ENCODE measurements around the gene TAF6L. TPM values are rescaled to one million over a fixed set of nuclear protein-coding genes. Genes with fewer than 3 reads are reported as not detected.
A peak's percentile ranks its signal among the peaks of the same experiment; 100 is the strongest.

Gene TAF6L
- total and polyA plus RNA-seq, 8 donors: 4.6 to 35.0 (median 12.6) TPM

DNA sequence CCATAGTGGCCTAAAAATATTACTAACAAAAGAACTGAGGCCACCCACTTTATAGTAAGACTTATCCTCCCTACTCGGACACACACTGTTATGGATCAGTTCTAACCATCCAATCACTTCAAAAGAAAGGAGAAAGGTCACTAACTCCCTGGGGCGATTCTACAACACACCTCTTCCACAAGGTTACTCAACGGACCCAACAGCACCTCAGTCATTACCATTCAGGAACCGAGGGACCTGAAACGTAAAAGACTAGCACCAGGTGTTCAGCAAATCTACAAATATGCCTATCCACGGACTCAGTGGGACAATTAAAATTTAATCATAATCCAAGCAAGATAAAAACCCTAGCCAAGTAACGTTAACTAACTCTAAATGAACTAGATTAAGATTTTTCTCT is 45.5 kb upstream of the TAF6L start:
- intact Hi-C loops (cut with DNase I; ENCODE audit: low total_unique reads): no loop called here
- peak overlapping the region; percentile 88 to 99 (median 93) for H3K4me3 ChIP-seq
- no peaks in the 10 kb centered on the region for H3K9me3 ChIP-seq
- 0 to 2% (median 1%) methylated on average over 7 of the region's 7 CpGs for WGBS, 5 donors
- no peak for TF ChIP-seq EP300 (IDR thresholded peaks at IDR 0.05)
- TF ChIP-seq, protein P1, sequence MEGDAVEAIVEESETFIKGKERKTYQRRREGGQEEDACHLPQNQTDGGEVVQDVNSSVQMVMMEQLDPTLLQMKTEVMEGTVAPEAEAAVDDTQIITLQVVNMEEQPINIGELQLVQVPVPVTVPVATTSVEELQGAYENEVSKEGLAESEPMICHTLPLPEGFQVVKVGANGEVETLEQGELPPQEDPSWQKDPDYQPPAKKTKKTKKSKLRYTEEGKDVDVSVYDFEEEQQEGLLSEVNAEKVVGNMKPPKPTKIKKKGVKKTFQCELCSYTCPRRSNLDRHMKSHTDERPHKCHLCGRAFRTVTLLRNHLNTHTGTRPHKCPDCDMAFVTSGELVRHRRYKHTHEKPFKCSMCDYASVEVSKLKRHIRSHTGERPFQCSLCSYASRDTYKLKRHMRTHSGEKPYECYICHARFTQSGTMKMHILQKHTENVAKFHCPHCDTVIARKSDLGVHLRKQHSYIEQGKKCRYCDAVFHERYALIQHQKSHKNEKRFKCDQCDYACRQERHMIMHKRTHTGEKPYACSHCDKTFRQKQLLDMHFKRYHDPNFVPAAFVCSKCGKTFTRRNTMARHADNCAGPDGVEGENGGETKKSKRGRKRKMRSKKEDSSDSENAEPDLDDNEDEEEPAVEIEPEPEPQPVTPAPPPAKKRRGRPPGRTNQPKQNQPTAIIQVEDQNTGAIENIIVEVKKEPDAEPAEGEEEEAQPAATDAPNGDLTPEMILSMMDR (IDR thresholded peaks at IDR 0.05): no peak
- no peak for TF ChIP-seq POLR2AphosphoS5 (IDR thresholded peaks at IDR 0.05)
- TF ChIP-seq POLR2A (IDR thresholded peaks at IDR 0.05): no peak
- peaks cover 27 to 64% (median 50%) of the 10 kb centered on the region in 4 donors for H3K4me1 ChIP-seq
- H3K27me3 ChIP-seq: no peaks in the 10 kb centered on the region
- H3K27ac ChIP-seq: peak overlapping the region in 4 of 5 donors; percentile 90 to 99 (median 94)
- peaks cover 31 to 39% (median 38%) of the 10 kb centered on the region in 4 donors for H3K36me3 ChIP-seq
- DNase-seq: peak in 1 of 2 donors; percentile 29

DNA sequence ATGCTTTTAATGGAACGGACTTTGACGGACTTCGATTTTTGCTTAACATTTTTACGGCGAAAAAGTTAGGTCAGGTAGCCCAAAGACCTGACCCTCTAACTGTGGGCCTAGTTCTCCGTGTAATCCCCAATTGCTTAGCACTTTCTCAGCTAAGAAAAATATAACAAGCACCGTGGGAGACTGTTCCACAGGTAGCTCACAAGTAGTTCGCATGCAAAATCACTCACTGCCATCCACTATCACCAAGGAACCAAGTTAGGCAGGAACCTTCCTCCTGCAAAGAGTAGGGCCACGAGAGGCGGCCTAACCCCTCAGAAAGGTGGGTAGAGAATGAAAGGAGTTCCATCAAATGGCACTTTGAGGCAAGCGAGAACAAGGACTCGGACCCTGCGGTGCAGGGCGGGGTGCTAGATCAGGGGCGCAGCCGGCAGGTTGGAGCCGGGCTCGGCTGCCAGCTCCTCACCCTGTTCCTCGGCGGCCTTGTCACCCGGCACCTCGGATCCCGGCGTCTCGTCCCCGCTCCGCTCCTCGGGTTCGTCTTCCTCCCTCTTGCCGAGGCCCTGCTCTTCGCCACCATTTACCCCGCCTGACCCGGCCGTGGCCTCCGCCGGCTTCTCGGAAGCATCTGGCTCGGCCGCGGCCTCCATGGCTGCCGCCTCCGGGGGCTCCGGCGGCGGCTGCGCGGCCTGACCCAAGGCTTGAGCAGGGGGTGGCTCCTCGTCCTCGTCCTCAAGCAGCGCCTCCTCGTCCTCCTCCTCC is 44.9 kb upstream of the TAF6L start:
- DNase-seq: no peak

DNA sequence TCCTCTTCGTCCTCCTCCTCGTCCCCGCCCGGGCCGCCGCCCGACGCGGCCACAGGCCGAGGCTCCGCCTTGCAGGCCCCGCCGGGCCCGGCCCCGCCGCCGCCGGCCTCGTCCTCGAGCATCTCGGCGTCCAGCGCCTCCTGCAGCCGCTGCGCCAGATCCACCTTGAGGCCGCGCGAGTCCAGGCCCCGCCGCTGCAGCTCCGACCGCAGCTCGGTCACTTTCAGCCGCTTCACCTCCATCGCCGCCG is 44.4 kb upstream of the TAF6L start:
- peaks cover 35 to 73% (median 57%) of the 10 kb centered on the region in 4 donors for H3K4me1 ChIP-seq
- WGBS, 5 donors: 0 to 1% (median 0%) methylated on average over 1 to 37 of the region's 37 CpGs
- TF ChIP-seq EP300 (IDR thresholded peaks at IDR 0.05) (no peak), POLR2A (IDR thresholded peaks at IDR 0.05) (no peak), POLR2AphosphoS5 (IDR thresholded peaks at IDR 0.05) (no peak)
- TF ChIP-seq, protein P1 (IDR thresholded peaks at IDR 0.05): no peak

More for the DNA sequence above, 44.9 kb upstream of the TAF6L start:
- Histone ChIP-seq H3K9me3 (no peaks in the 10 kb centered on the region), H3K27ac (peak overlapping the region; percentile 90 to 99 (median 95)), H3K27me3 (no peaks in the 10 kb centered on the region), H3K36me3 (peaks cover 29 to 38% (median 38%) of the 10 kb centered on the region in 4 donors), H3K4me3 (peak overlapping the region; percentile 88 to 99 (median 93)), H3K4me1 (peaks cover 32 to 71% (median 55%) of the 10 kb centered on the region in 4 donors)
- intact Hi-C loops (cut with DNase I; ENCODE audit: low total_unique reads): no loop called here
- TF ChIP-seq POLR2AphosphoS5 (IDR thresholded peaks at IDR 0.05) (no peak), POLR2A (IDR thresholded peaks at IDR 0.05) (no peak), EP300 (IDR thresholded peaks at IDR 0.05) (no peak)
- TF ChIP-seq, protein P1 (IDR thresholded peaks at IDR 0.05): no peak
- WGBS, 5 donors: 0 to 1% (median 0%) methylated on average over 10 to 51 of the region's 51 CpGs

DNA sequence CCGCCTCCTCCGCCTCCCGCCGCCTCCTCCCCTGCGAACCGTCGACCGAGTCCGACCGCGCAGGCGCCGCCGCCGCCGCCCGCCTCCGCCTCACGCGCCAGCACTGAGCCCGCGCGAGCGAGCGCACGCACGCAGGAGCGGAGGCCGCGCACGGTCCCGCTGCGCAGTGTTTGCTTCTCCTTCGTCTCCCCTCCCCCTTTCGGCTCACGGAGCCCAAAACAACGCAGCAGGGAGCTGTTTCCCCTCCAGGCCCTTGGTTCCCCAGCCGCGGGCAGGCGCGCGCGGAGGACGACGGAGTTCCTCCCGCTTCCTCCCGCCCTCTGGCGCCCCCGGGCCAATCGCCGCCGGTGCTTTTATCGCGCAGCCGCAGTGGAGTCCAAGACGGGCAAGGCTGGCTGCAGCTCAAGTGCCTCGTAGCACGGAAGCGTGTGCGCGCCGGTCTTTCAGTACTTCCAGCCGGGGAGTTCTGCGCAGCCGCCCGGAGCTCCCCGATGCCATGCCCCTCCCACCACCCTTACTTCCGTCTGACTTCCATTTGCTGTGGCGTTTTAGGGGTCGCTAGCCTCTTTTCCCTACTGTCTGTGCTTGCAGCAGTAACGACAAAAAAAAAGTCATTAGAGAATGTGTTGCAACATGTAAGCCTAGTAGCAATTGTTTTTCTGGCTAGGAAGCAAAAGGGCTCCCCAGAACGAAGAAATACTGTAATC is 43.9 kb upstream of the TAF6L start, which contains the start of gene HNRNPUL2:
TSS of gene HNRNPUL2 (minus strand) at position 293 of the 707 bp plus-strand sequence. CDS start 301 bp downstream, outside the sequence.
- intact Hi-C loops (cut with DNase I; ENCODE audit: low total_unique reads): no loop called here
- Histone ChIP-seq H3K36me3 (peaks cover 22 to 36% (median 32%) of the 10 kb centered on the region in 4 donors), H3K4me3 (peak within 1 kb of the TSS; percentile 88 to 99 (median 93)), H3K9me3 (no peaks in the 10 kb centered on the region), H3K4me1 (peaks cover 35 to 72% (median 58%) of the 10 kb centered on the region in 4 donors), H3K27ac (peak within 1 kb of the TSS; percentile 90 to 99 (median 95)), H3K27me3 (no peaks in the 10 kb centered on the region)
- peak; percentile 99 to 100 for DNase-seq
- WGBS, 5 donors: 0 to 1% (median 0%) methylated on average over 48 to 72 of the region's 72 CpGs
- TF ChIP-seq POLR2A (IDR thresholded peaks at IDR 0.05) (peak in 1 of 4 donors; percentile 81), POLR2AphosphoS5 (IDR thresholded peaks at IDR 0.05) (peak; percentile 78 to 96 (median 93)), EP300 (IDR thresholded peaks at IDR 0.05) (no peak)
- TF ChIP-seq, protein P1 (IDR thresholded peaks at IDR 0.05): no peak

More for the DNA sequence above, 44.4 kb upstream of the TAF6L start:
- intact Hi-C loops (cut with DNase I; ENCODE audit: low total_unique reads): no loop called here
- Histone ChIP-seq H3K4me3 (peak overlapping the region; percentile 88 to 99 (median 93)), H3K36me3 (peaks cover 27 to 37% (median 37%) of the 10 kb centered on the region in 4 donors), H3K27me3 (no peaks in the 10 kb centered on the region), H3K27ac (peak overlapping the region; percentile 90 to 99 (median 95)), H3K9me3 (no peaks in the 10 kb centered on the region)
- DNase-seq: no peak

Measured in stomach (tissue), 9 donors.